Osteocyte (in vitro differentiated cells): Measurements from ENCODE around the gene NECTIN1. TPM values are rescaled to one million over a fixed set of nuclear protein-coding genes. Genes with fewer than 3 reads are reported as not detected.

Experiments used
- DNase-seq: peaks from one replicate; pipeline ENCODE4 v3.0.0; 2021; ENCODE audit warnings: mixed read lengths; ENCODE audit not compliant: unreplicated experiment; ENCODE audit errors: extremely low spot score
- H3K27ac Mint-ChIP-seq: one replicate; pipeline ENCODE4 v1.8.0; 2021; ENCODE audit warnings: mild to moderate bottlenecking, mixed read lengths; ENCODE audit not compliant: unreplicated experiment
- H3K27me3 Mint-ChIP-seq: one replicate; pipeline ENCODE4 v1.8.0; 2021; ENCODE audit warnings: mixed read lengths; ENCODE audit not compliant: unreplicated experiment
- H3K36me3 Mint-ChIP-seq: one replicate; pipeline ENCODE4 v1.8.0; 2021; ENCODE audit warnings: mixed read lengths; ENCODE audit not compliant: unreplicated experiment
- H3K4me1 Mint-ChIP-seq: one replicate; pipeline ENCODE4 v1.8.0; 2021; ENCODE audit warnings: mixed read lengths; ENCODE audit not compliant: unreplicated experiment
- H3K4me3 Mint-ChIP-seq: one replicate; pipeline ENCODE4 v1.8.0; 2021; ENCODE audit warnings: mild to moderate bottlenecking, moderate library complexity, mixed read lengths; ENCODE audit not compliant: unreplicated experiment
- H3K9me3 Mint-ChIP-seq: one replicate; pipeline ENCODE4 v1.8.0; 2021; ENCODE audit warnings: mixed read lengths; ENCODE audit not compliant: unreplicated experiment
- total RNA-seq: library from RNA; stranded (reverse); gene quantifications from 2 replicates; pipeline ENCODE4 v1.2.1, GENCODE V29; 2021
- TF ChIP-seq, protein P1 (sequence below): fragments of 200-600 bp; sonication (generic); IDR thresholded peaks from 2 replicates; pipeline ENCODE4 v1.5.0; 2021; ENCODE audit warnings: antibody characterized with exemption, mild to moderate bottlenecking, moderate library complexity

NECTIN1 gene
- total RNA-seq, 1 donor from 2014 or later: 7.2 TPM

DNA sequence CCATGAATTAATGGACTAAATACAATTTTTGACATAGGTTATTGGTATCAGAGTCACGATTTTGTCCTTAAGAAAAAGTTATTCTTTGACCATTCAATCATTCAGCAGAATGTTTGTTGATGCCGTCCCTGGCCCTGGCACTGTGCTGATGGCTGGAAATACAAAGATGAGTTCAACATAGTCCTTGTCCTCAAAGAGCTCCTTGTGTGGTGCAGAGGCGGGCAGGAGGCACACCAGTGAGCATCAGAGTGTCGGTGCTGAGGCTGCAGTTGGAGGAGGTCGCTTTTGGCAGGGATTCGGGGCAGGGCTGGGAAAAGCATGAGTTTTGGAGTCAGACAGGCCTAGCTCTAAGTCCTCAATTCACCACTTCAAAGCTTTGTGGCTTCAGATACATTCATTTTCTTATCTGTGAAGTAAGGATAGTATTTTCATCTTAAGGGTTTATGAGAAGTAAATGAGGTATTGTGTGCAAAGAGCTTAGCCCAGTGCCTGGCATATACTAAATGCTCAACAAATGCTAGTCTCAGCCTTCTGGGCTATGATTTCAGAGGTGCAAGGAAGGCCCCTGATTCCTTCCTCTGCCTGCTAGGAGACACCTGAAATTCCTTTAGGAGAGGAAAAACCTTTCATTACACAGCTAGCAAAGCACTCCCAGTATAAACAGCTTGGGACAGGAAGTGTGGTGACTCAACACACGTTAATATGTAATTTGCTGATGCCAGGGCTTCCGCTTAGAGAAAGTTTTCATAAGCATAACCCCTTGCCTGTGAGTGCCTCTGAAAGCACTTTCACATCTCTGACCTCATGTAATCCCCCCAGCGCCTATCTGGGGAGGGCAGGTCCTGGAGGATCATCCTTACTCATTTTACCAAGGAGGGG is 113.8 kb downstream of the NECTIN1 start:
- TF ChIP-seq, protein P1, sequence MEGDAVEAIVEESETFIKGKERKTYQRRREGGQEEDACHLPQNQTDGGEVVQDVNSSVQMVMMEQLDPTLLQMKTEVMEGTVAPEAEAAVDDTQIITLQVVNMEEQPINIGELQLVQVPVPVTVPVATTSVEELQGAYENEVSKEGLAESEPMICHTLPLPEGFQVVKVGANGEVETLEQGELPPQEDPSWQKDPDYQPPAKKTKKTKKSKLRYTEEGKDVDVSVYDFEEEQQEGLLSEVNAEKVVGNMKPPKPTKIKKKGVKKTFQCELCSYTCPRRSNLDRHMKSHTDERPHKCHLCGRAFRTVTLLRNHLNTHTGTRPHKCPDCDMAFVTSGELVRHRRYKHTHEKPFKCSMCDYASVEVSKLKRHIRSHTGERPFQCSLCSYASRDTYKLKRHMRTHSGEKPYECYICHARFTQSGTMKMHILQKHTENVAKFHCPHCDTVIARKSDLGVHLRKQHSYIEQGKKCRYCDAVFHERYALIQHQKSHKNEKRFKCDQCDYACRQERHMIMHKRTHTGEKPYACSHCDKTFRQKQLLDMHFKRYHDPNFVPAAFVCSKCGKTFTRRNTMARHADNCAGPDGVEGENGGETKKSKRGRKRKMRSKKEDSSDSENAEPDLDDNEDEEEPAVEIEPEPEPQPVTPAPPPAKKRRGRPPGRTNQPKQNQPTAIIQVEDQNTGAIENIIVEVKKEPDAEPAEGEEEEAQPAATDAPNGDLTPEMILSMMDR: no peak
- H3K9me3 Mint-ChIP-seq: no peaks in the 10 kb centered on the region
- H3K27me3 Mint-ChIP-seq: peaks cover under 1% of the 10 kb centered on the region
- H3K27ac Mint-ChIP-seq: peak overlapping the region; percentile 54
- peaks cover 16% of the 10 kb centered on the region for H3K4me1 Mint-ChIP-seq
- no peaks in the 10 kb centered on the region for H3K36me3 Mint-ChIP-seq
- H3K4me3 Mint-ChIP-seq: no peak overlapping the region
- DNase-seq: no peak

DNA sequence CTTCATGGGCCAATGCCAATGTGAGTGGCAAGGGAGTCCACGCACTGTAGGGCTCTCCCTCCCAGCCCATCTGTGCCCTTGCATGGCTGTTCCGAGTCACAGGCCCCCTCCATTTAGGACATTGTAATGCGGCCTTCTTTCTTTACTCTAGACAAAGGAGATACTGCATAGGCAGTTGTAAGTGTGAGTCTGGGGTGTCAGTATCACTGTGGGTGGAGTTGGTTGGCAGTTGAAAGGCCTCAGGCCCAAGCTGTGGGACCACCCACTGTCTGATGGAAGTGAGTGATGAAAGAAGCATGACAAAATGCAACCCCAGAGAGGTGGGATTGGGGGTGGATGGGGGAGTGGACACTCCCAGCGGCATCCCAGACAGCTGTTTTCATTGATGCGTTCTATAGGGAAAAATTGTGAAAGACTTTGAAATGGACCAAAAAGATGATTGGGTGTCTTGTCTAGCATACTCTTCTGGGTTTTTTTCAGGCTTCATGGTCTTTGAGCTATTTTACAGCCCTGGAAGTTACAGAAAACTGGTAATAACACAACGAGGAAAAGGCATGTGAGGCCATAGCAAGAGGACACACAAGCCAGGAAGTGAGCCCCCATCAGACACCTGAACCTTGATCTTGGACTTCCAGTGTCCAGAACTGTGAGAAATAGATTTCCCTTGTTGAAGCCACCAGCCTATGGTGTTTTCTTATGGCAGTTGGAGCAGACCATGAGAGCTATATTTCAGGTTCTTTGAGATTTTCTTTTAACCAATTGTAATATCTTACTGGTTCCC is 114.6 kb downstream of the NECTIN1 start:
- H3K36me3 Mint-ChIP-seq: no peaks in the 10 kb centered on the region
- no peak overlapping the region for H3K4me3 Mint-ChIP-seq
- H3K27me3 Mint-ChIP-seq: no peaks in the 10 kb centered on the region

DNA sequence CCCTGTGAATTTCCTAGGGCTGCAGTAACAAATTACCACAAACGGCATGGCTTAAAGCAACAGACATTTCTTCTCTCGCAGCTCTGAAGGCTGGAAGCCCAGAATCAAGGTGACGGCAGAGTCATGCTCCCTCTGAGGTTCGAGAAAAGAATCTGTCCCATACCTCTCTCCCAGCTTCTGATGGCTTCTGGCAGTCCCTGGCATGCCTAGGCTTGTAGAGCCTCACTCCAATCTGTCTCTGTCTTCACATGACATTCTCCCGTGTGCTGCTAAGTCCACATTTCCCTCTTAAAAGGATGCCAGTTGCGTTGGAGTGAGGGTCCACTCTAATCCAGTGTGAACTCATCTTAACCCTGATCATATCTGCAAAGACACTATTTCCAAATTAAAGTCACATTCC is 116.2 kb downstream of the NECTIN1 start:
- peaks cover 12% of the 10 kb centered on the region for H3K27me3 Mint-ChIP-seq
- H3K27ac Mint-ChIP-seq: no peak overlapping the region
- H3K4me1 Mint-ChIP-seq: peaks cover 16% of the 10 kb centered on the region
- TF ChIP-seq, protein P1: no peak
- no peak overlapping the region for H3K4me3 Mint-ChIP-seq
- H3K9me3 Mint-ChIP-seq: no peaks in the 10 kb centered on the region
- no peak for DNase-seq
- no peaks in the 10 kb centered on the region for H3K36me3 Mint-ChIP-seq

More for the DNA sequence above, 114.6 kb downstream of the NECTIN1 start:
- H3K4me1 Mint-ChIP-seq: peaks cover 16% of the 10 kb centered on the region
- TF ChIP-seq, protein P1: no peak
- DNase-seq: no peak
- no peaks in the 10 kb centered on the region for H3K9me3 Mint-ChIP-seq
- H3K27ac Mint-ChIP-seq: no peak overlapping the region

DNA sequence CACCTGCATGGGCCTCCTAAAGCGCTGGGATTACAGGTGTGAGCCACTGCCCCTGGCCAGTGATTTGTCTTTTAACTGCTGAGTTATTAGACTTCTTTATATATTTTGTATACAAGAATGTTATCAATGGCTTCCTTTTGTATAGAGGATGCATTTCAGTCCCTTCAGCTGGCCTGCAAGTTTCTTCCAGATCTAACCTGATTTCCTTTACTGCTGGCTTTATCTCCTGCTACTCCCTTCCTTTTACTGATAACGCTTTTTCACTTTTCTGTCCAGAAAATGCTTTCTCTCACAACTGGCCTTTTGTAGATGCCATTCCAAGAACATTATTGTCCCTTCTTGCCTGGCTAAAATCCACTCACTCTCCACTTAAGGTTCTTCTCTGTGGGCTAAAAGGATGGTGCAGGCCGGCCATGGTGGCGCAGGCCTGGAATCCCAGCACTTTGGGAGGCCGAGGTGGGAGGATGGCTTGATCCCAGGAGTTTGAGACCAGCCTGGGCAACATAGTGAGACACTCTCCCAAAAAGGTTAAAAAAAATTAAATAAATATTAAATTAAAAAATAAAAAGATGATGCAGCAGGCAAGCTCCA is 118.1 kb downstream of the NECTIN1 start:
- Mint-ChIP-seq H3K4me1 (peaks cover 8% of the 10 kb centered on the region), H3K4me3 (no peak overlapping the region), H3K27ac (no peak overlapping the region), H3K9me3 (no peaks in the 10 kb centered on the region), H3K27me3 (peaks cover 27% of the 10 kb centered on the region), H3K36me3 (no peaks in the 10 kb centered on the region)
- TF ChIP-seq, protein P1: no peak
- no peak for DNase-seq
